Hematopoietic multipotent progenitor cell treated with erythropoietin and hydrocortisone succinate and interleukin-3 and kit ligand, for 4 days (in vitro differentiated cells): ENCODE data around the gene OR10A3.

ENCODE experiments used
- DNase-seq: peaks from one replicate; pipeline ENCODE4 v3.0.0-alpha.2; 2015

Gene OR10A3

DNA sequence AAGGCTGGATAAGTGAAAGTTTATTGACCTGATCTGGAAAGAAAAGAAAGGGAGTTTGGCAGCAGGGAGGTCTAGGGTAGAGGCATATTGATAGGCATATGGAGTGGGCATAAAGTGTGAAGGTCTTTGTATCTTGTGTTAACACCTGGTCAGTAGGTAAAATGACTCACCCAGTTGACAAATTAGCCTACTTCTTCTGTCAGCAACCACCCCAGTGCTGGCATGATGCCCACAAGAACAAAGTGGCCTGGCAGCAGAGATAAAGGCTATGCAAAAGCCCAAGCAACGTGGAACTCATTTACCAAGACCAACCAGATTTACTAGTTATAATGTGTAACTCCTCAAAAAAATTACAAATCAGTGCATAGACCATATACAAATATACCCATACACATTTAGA is 4.9 kb downstream of the OR10A3 start:
- peak; percentile 58 for DNase-seq

- DNase-seq: no peak
Observed at GRCh38 chr11:7931168-7931567, 10.3 kb downstream of the OR10A3 start, which contains the start of gene OR10A6. Gene OR10A6, minus strand, starts transcription at chr11:7931268. Its CDS starts 2,606 bp downstream, at chr11:7928662.

GRCh38 chr11:7927635-7928034 is 13.9 kb downstream of the OR10A3 start:
- DNase-seq: no peak

DNA sequence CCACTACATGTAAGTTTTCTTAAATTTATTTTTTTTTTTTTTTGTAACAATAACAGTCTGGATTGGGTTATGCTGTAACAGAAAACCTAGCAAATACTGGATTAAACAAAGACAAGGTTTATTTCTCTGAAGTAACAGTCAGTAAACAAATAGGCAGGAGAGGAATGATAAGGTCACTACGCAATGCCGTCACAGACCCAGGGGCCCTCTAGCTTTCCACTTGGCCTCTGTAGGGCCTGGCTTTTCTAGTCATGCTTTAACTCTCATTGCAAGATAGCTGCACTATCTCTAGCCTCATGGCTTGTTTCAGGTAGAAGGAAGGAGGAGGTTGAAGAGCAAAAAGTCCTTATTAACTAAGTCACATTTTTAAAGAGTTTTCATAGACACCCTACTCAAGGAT is 17.0 kb downstream of the OR10A3 start:
- DNase-seq: no peak

GRCh38 chr11:7918141-7918540 is 23.4 kb downstream of the OR10A3 start:
- DNase-seq: no peak

- DNase-seq: no peak
Observed at GRCh38 chr11:7911011-7911410, 30.5 kb downstream of the OR10A3 start.

GRCh38 chr11:7910286-7910788 is 31.2 kb downstream of the OR10A3 start:
- no peak for DNase-seq

- DNase-seq: no peak
Observed at GRCh38 chr11:7909585-7910285, 31.8 kb downstream of the OR10A3 start.

DNA sequence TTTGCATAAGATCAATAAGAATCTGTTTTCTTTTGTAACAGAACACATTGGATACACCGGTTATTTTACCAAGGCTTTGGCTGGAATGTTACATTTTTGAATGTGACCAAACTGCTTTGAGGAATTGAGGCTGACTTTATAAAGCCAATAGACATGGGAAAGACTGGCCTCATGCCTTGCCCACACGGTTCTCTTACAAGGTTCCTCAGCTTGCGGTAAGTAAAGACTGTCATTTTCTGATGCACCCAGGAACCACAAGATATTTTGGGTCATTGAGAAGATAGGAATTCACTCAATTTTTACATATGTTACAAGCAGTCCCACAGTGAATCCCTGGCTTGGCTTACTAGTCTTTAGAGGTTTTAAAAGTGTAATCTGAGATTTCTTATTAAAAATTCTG is 34.4 kb downstream of the OR10A3 start:
- no peak for DNase-seq

- DNase-seq: no peak
Observed at GRCh38 chr11:7906481-7906880, 35.0 kb downstream of the OR10A3 start.

DNA sequence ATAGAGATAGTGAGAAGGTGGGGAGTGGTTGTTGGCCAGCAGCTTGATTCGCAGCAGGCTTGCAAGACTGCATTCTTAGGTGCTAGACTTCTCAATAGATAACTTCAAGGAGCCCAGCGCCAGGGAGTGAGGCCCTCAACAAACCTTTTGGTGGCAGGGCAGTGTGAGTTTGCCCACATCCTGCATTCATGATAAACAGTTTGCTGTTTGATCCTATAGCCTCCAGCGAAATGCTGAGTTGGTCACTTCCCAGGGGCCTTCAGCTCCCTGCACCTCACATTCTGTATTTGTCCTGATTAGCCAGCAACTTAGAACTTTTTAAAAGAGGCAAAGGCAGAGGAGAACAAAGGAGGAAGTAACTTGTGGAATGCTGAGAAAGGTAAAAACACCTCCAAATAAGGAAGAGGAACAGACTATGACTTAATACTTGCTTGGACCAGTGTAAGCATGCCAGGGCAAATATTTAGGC is 35.5 kb downstream of the OR10A3 start:
- DNase-seq: no peak

- no peak for DNase-seq
Observed at GRCh38 chr11:7905549-7905948, 36.0 kb downstream of the OR10A3 start.

- DNase-seq: no peak
Observed at GRCh38 chr11:7904917-7905316, 36.6 kb downstream of the OR10A3 start.

- DNase-seq: no peak
Observed at GRCh38 chr11:7903940-7904339, 37.6 kb downstream of the OR10A3 start.

DNA sequence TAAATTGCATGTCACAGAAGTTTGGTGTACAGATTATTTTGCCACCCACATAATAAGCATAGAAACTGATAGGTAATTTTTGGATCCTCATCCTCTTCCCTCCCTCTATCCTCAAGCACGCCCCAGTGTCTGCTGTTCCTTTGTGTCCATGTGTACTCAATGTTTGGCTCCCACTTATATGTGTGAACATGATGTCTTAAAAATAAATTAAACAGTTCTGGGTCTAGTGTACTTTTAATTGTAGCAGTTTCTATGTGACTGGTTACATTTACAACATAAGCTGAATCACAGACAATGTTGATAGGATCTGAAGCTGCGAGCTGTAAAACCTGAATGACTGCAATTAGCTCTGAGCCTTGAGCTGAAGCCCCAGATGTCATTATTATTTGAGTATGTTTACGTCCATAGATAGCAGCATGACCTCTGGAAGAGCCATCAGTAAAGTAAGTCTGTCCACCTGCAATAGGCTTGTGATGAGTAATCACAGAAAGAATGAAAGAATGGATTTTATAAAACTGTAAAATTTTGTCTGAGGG is 40.1 kb downstream of the OR10A3 start:
- DNase-seq: no peak

DNA sequence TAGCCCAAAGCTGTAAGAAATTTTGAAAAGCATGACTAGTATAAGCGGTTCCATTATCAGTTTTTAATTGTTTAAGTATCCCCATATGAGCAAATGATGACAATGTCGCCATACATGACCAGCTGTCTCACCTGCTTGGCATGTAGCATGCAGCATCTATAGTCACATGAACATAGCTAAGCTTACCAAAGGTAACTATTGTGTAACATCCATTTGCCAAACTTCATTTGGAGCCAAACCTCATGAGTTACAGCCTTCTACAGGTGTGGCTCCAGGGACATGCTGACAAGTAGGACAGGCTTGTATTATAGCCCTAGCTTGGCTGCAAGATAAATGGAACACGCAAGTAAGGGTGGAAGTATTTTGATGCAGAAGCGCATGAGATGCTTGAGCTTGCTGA is 40.8 kb downstream of the OR10A3 start:
- no peak for DNase-seq

GRCh38 chr11:7899418-7899817 is 42.1 kb downstream of the OR10A3 start:
- DNase-seq: no peak

DNA sequence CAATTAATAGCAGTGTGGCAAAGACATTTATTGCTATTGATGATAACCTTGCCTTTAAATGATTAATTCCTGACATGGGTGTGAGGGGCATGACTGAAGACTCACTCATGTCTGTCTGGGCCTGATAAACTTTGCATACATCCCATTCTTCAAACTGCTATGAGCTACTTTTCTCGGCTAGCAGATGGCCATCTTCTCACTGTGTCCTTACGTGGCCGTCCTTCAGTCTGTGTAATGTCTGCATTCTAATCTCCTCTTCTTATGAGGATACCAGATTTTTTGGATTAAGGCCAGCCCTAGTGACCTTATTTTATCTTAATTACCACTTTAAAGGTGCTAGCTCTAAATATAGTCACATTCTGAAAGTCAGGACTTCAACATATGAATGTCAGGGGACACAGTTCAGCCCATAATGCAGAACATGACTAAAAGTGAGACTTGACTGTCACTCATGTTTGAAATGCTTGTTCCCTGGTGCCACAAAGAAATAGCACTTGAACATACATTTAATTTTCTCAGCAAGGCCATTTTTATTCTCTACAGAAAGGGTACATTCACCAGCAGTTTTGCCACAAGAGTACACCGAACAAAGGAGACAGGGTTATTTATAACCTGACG is 42.7 kb downstream of the OR10A3 start:
- DNase-seq: no peak

DNA sequence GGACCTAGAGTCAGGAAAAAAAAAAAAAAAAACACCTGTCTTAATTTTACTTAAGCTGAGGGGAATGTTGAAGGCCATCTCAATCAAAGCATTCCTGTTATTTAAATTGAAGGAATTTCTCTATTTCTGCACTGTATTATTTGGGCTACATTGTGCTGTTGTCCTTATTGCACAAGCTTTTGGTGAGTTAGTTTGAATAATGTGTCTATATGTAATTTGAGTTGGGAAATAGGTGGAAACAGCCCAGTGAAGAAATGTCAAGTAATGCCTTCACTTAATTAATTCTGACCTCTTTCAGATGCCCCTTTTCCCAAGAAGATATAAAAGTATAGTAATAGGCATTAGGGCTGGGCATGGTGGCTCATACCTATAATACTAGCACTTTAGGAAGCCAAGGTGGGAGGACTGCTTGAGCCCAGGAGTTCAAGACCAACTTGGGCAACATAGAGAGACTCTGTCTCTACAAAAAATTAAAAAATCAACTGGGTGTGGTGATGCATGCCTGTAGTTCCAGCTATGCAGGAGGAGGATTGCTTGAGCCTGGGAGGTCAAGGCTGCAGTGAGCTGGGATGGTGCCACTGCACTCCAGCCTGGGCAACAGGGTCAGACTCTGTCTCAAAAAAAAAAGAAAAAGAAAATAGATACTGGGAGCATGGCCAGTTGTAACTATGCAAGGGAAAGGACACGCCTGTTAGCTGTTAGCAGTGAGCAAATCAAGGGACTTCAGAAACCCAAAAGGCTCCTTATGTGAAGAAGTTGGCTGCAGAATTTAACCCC is 45.3 kb downstream of the OR10A3 start:
- DNase-seq: no peak

DNA sequence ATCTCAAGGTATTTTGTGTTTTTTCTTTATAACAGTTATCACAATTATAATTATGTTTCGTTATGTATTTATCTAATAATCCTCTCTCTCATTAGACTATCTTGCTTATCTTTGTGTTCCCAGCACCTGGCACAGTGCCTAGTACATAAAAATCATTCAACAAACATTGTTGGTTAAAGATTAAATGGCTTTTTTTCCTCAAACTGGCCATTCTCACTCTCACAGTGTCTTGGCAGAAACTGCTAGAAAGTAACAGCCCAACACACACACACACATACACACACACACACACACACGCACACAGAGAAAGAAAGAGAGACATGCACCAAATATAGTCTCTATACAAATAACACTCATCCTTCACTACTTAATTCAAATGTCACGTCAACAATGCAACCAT is 47.3 kb downstream of the OR10A3 start:
- no peak for DNase-seq

DNA sequence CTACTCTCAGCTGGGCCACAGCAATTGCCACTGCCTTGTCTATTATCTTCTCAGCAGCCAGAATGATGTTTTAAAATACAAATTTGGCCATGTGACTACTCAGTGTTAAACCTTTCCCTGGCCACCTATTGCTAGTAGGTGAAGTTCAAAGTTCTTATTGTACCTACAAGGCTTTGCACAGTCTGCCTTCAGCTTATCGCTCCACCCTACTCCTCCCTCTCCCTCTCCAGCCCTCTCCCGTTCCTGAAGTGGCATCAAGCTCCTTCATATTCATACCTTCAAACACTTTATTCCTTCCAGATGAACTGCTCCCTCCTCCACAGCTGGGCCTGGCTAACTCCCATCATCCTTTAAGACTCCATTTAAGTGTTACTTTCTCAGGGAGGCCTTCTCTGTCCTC is 47.7 kb downstream of the OR10A3 start:
- no peak for DNase-seq

DNA sequence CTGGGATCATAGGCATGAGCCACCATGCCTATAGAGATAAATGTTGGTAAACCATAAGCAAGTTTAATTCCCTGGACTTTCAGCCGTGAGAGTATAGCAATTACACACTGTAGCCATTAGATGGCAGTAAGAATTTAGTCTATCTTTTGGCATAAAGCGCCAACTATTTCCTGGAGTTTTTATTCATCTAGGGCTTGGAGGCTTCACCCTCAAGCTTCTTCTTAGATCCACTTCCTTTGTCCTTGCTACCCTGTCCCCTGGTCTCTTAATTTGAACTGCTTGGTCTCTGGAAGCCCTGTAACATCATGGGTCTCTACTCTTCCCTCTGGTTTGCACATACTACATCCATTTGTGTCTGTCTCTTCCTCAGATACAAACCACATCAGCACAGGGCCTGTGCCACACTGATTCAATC is 48.7 kb downstream of the OR10A3 start:
- peak; percentile 81 for DNase-seq

DNA sequence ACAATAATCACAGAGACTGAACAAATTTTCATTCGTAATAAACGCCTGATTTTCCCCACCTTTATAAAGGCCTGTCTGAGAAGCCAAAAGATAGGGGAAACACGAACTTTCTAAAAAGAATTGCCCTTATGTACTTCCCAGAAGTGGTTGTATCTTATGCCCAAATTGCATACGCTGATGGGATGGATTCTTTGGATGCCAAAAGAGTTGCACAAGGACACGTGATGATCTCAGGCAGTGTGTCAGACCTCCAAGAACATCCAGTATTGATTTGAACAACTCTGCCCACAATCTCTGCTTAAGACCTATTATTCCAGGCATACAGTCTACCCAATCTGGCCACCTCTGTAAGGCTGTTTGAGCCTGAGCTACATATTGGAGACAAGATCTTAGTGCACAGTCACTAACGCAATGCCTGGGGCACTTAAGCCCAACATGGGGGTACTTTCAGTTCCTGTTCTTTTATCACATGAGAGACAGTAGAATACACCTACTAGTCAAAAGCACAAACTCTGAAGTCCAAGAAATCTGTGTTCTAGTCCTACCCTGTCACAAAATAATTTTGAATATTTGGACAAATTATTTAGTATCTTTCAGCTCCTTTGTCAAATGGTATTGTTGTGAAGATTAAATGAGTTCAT is 49.3 kb downstream of the OR10A3 start:
- DNase-seq: no peak
